Measurements from ENCODE around the gene PRSS35.

GRCh38 chr6:83518816-83519480 lies 6.6 kb downstream of the PRSS35 start:
- no peak for TF ChIP-seq CTCF (IDR thresholded peaks at IDR 0.05)
- TF ChIP-seq EZH2 (IDR thresholded peaks at IDR 0.05; ENCODE audit: borderline replicate concordance, insufficient read depth, low read depth, low read length, poor library complexity, severe bottlenecking): no peak
